HG03575 (cell line): ENCODE results near the gene MYO1C.
"Not testable (repeated sequence)": the region's sequence is repeated elsewhere in the genome, so short reads cannot be mapped to it uniquely, and the experiment has no call there.

ENCODE experiments used
- ATAC-seq: cut with Tn5 transposase; IDR thresholded peaks from one replicate; pipeline ENCODE4 v1.9.1; 2021; ENCODE audit not compliant: unreplicated experiment, insufficient number of reproducible peaks, low FRiP score; ENCODE audit errors: extremely low read depth

The MYO1C gene

GRCh38 chr17:1470755-1471462 lies 21.6 kb downstream of the MYO1C start:
- ATAC-seq = no peak

DNA sequence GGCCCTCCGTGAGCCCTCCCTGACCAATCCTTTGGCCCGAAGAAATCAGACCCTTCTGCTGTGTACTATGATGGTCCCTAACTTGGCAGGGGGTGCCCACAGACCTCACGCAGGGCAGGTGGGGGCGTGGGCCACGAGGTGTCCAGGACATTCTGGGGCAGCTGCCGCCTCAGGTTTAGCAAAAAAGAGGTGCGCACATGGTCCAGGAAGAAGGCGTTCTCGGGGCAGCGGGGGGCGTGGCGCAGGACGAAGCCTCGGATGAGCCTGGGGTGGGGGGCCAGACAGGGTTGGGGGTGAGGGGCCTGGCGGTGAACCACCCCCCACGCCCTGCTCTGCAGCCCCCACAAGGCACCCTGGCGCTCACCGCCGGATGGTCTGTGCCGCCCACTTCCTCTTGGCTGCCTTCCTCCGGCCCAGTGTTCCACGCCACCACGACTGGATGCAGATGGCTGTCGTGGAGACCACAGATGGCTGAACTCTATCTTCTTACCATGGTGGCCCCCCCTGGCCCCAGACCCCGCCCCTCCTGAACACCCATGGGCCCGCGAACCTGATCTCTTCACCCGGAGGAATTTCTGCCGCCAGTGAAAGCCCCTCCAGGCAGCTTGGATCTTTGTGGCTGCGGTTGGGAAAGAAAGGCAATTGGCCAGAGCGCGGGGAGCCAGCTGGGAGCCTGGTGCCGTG lies 22.3 kb downstream of the MYO1C start:
- no peak for ATAC-seq

DNA sequence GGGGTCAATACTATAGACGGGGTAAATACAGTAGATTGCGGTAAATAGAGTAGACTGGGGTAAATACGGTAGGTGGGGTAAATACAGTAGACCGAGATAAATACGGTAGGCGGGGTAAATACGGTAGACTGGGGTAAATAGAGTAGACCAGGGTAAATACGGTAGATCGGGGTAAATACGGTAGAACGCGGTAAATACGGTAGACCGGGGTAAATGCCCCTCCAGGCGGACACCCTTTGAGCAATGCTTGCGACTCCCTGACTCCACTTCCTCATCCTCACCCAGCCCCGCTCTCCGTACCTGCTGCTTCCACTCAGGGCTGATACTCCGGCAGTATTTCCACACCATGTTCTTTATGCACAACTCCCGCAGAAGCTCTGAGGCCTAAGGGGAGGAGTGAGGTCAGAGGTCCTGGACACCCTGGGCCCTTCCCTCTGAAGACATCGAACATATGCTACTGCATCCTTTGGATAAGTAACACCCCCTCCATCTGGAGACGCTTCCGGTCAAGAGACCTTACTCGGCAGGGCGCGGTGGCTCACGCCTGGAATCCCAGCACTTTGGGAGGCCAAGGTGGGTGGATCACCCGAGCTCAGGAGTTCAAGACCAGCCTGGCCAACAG lies 23.1 kb downstream of the MYO1C start:
- ATAC-seq = no peak

GRCh38 chr17:1467898-1468492 lies 24.5 kb downstream of the MYO1C start:
- ATAC-seq = no peak

GRCh38 chr17:1467258-1467657 lies 25.2 kb downstream of the MYO1C start:
- ATAC-seq = no peak

GRCh38 chr17:1464186-1464585 lies 28.3 kb downstream of the MYO1C start:
- no peak for ATAC-seq

- ATAC-seq = no peak
These were observed 30.0 kb downstream of the MYO1C start for GRCh38 chr17:1462164-1463112.

DNA sequence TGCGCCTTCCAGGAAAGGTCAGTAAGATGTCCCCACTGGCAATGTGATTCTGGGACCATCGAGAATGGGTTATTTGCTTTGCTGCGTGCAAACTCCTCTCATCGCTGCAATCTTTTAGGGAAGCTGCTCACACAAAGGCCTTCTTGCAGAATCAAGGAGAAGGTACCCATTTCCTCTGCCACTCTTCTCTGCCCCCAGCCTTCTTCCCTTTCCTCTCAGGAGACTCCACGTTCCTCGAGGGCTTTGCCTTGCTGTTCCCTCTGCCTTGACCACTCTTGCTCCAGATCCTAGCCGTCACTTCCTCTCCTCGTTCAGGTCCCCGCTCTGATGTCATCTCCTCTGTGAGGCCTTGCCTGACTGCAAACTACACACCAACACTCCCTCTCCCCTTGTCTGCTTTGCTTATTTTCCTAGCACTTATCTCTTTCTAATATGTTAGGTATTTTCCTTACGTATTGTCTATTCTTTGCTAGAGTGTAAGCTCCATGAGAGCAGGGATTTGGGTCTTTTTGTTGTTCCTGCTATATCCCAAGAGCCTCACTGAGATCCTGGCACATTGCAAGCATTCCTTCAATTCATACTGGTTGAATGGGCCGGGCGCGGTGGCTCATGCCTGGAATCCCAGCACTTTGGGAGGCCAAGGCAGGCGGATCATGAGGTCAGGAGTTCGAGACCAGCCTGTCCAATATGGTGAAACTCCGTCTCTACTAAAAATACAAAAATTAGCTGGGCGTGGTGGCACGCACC lies 31.1 kb downstream of the MYO1C start:
- ATAC-seq = no peak

DNA sequence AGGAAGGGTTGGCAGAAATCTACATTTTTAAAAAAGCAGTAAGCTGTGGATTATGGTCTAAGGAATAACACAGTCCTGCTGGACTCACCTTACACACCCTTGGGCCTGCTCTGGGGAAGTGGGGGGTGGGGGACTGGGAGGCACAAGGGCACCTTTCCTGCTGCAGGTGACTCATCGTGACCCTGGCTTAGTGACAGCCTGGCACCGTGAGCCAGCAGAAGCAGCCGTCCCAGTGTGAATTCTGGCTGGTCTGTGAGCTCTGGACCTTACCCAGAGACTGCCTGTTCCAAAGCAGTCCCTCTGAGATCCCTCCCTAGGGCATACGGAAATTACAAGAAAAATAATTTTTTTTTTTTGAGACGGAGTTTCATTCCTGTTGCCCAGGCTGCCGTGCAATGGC lies 32.3 kb downstream of the MYO1C start:
- no peak for ATAC-seq

DNA sequence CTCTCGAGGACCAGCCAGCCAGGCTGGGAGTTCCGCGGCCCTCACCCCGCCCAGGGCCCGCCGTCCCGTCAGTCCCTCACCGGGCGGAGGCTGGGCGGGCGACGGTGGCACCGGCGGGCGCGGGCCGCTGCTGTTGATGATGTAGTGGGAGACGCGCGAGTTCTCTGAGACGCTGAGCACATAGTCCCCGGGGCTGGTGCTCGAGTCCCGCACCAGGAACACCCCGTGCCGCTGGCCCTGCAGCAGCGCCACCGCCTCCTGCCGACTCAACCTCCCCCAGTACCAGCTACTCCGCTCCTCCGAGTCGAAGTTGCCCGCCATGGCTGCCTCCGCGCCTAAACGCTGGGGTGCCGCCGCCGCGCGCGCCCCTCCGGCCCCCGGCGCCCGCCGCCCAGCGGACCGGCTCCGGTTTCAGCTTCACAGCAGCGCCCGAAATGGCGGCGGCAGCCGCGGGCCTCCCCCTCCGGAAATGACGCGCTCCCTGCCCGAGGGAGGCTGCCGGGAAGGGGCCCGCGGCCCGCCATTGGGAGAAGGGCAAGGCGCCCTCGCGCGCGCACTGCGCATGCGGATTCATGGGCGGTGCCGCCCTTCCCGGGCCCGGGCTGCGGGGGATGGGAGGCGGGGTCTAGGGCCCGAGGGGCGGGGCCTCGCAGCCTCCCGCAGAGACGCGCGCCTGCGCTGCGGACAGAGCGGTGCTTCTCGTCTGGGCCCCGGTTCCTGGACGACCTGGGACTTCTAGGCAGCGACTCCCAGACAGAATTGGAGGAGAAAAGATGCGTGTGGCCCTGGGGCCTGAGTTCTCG lies 36.5 kb downstream of the MYO1C start, which contains the start of gene CRK:
Gene CRK (minus strand): TSS at position 436 of the 803 bp plus-strand sequence. CDS start 115 bp downstream, at position 321.
- no peak for ATAC-seq

- ATAC-seq = no peak
These were observed 37.1 kb downstream of the MYO1C start for GRCh38 chr17:1455291-1455796.

GRCh38 chr17:1454541-1454940 lies 37.9 kb downstream of the MYO1C start:
- ATAC-seq = no peak

- ATAC-seq = not testable (repeated sequence)
These were observed 38.8 kb downstream of the MYO1C start for GRCh38 chr17:1453694-1454093.

DNA sequence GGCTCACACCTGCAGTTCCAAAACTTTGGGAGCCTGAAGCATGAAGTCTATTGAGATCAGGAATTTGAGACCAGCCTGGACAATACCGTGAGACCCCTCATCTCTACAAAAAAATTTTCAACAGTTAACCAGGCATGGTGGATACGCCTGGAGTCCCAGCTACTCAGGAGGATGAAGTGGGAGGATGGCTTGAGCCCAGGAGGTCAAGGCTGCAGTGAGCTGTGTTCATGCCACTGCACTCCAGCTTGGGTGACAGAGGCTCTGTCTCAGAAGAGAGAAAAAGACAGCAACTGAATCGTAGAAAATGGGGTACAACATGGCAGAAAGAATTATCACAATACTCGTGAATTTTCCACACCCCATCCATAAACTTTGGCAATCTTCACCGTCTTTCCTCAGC lies 39.6 kb downstream of the MYO1C start:
- no peak for ATAC-seq

- not testable (repeated sequence) for ATAC-seq
These were observed 42.2 kb downstream of the MYO1C start for GRCh38 chr17:1450261-1450660.

DNA sequence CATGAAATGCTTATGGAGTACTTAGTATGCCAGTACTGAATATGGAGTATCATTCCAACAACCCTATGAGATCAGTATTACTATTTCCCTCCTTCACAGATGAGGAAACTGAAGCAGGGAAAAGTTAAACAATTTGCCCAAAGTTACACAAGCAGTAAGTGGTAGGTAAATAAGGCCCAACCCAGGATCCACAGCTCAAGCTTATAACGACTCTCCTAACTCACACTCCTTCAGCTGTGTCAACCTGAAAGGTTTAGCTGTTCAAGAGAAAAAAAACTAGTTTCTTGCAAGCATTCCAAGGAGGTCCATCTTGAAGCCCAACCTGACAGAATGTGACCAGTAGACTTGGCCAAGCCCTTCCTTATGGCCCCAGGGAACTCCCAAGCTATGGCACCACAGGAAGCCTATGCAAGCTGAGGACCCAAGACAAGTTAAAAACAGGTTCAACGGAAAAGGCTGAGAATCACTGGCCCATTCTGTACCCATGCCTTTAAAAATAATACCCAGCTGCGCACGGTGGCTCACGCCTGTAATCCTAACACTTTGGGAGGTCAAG lies 43.0 kb downstream of the MYO1C start:
- no peak for ATAC-seq

- ATAC-seq = no peak
These were observed 45.4 kb downstream of the MYO1C start for GRCh38 chr17:1447052-1447451.
